Renal pelvis (tissue), 4 donors: Measurements from ENCODE around the gene TET1. TPM values are rescaled to one million over a fixed set of nuclear protein-coding genes. Genes with fewer than 3 reads are reported as not detected.
"Not testable (repeated sequence)": the region's sequence is repeated elsewhere in the genome, so short reads cannot be mapped to it uniquely, and the experiment has no call there.

ENCODE experiments used
- DNase-seq: peaks from one replicate; pipeline ENCODE4 v3.0.0-alpha.2; 2013
- polyA plus RNA-seq, 3 donors: library from polyadenylated mRNA; unstranded; fragments of 120-200 nt; gene quantifications; one replicate each; pipeline ENCODE4 v1.2.1, GENCODE V29; 2013; ENCODE audit not compliant: insufficient read length in 3 of 3

TET1 gene
- polyA plus RNA-seq, 3 donors = 9.9 to 10.0 (median 9.9) TPM

- DNase-seq = no peak
Observed at GRCh38 chr10:68700197-68700596, 140.1 kb downstream of the TET1 start.

GRCh38 chr10:68705548-68705947 lies 145.4 kb downstream of the TET1 start:
- no peak for DNase-seq

GRCh38 chr10:68708987-68709386 lies 148.8 kb downstream of the TET1 start:
- not testable (repeated sequence) for DNase-seq

GRCh38 chr10:68713065-68713464 lies 152.9 kb downstream of the TET1 start:
- not testable (repeated sequence) for DNase-seq

- no peak for DNase-seq
Observed at GRCh38 chr10:68717435-68717834, 157.3 kb downstream of the TET1 start.

GRCh38 chr10:68720793-68721672 lies 160.9 kb downstream of the TET1 start, which contains the start of gene CCAR1:
Gene CCAR1 (plus strand): TSS chr10:68721239. CDS start chr10:68722505, 1,266 bp downstream.
- DNase-seq = peak; percentile 99

- DNase-seq = peak; percentile 17
Observed at GRCh38 chr10:68721673-68722335, 161.7 kb downstream of the TET1 start.

GRCh38 chr10:68725016-68725415 lies 164.9 kb downstream of the TET1 start:
- no peak for DNase-seq

GRCh38 chr10:68727146-68727545 lies 167.0 kb downstream of the TET1 start:
- no peak for DNase-seq

- no peak for DNase-seq
Observed at GRCh38 chr10:68732651-68733050, 172.5 kb downstream of the TET1 start.

GRCh38 chr10:68734349-68734748 lies 174.2 kb downstream of the TET1 start:
- DNase-seq = no peak

- DNase-seq = no peak
Observed at GRCh38 chr10:68735119-68735518, 175.0 kb downstream of the TET1 start.

GRCh38 chr10:68735739-68736138 lies 175.6 kb downstream of the TET1 start:
- DNase-seq = not testable (repeated sequence)

- not testable (repeated sequence) for DNase-seq
Observed at GRCh38 chr10:68740676-68741075, 180.5 kb downstream of the TET1 start.

GRCh38 chr10:68742397-68742796 lies 182.3 kb downstream of the TET1 start:
- DNase-seq = no peak

Other genes starting within 250 kb of the TET1 start
- 100 to 1,000 TPM; 322 to 401 (median 374) TPM for gene HNRNPH3, start 228.3 kb upstream of the TET1 start, polyA plus RNA-seq
- 10 to 100 TPM; 58.0 to 98.2 (median 92.0) TPM for gene PBLD, start 227.4 kb upstream of the TET1 start, polyA plus RNA-seq
- gene RUFY2, start 153.1 kb upstream of the TET1 start, polyA plus RNA-seq = 10 to 100 TPM; 19.0 to 33.7 (median 31.1) TPM
- 10 to 100 TPM; 10.3 to 14.8 (median 14.6) TPM for gene DNA2, start 88.4 kb upstream of the TET1 start, polyA plus RNA-seq
- 10 to 100 TPM; 14.9 to 22.4 (median 20.0) TPM for gene SLC25A16, start 32.8 kb upstream of the TET1 start, polyA plus RNA-seq
- 100 to 1,000 TPM; 138 to 220 (median 175) TPM for gene CCAR1, start 160.9 kb downstream of the TET1 start, polyA plus RNA-seq